Measurements from ENCODE around the gene UCHL1.

Gene UCHL1

GRCh38 chr4:41287005-41287404 is 30.3 kb downstream of the UCHL1 start:
- Histone ChIP-seq H3K27me3 (ENCODE audit: insufficient read depth, low read length) (no peaks in the 10 kb centered on the region), H2AFZ (ENCODE audit: low read length) (no peak overlapping the region), H3K4me2 (ENCODE audit: low read length) (no peak overlapping the region), H3K27ac (ENCODE audit: low read depth, low read length, poor library complexity, severe bottlenecking) (no peak overlapping the region), H3K4me3 (ENCODE audit: low read depth, low read length, poor library complexity, severe bottlenecking) (no peak overlapping the region), H4K20me1 (ENCODE audit: insufficient read depth, low read length) (no peaks in the 10 kb centered on the region), H3K9me2 (ENCODE audit: low read depth, low read length) (no peaks in the 10 kb centered on the region), H3K79me2 (ENCODE audit: insufficient read depth, low read length) (no peaks in the 10 kb centered on the region), H3F3A (ENCODE audit: insufficient read depth, low read length) (no peaks in the 10 kb centered on the region), H3K9me3 (ENCODE audit: low read length) (peaks cover 6% of the 10 kb centered on the region; the same call in 1 of the 2 replicates), H3K9ac (ENCODE audit: low read length) (no peak overlapping the region), H3K36me3 (ENCODE audit: insufficient read depth, low read length) (no peaks in the 10 kb centered on the region; the same call in 1 of the 2 replicates), H3K4me1 (ENCODE audit: insufficient read depth, low read length, severe bottlenecking) (no peaks in the 10 kb centered on the region)
- TF ChIP-seq EZH2 (IDR thresholded peaks at IDR 0.05; ENCODE audit: borderline replicate concordance, low read length) (no peak), CTCF (IDR thresholded peaks at IDR 0.05; ENCODE audit: low read length) (no peak)

DNA sequence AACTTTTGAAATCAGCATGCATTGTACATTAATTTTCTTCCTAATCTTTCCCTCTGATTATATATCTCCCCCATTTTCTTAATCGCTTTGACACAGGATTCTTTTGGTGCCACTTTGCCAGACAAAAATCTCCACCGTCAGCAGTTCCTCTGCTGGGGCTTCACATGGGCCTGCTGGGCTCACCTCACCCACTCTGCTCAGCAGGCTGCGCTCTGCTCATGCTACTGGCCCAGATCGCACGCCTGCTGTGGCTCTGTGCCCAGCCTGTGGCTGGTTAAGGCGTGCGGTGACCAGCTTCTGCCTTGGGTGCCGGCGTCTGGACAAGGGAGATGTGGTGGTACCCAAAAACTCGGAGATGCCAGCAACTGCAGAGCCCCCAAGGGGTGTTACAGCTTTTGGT is 31.1 kb downstream of the UCHL1 start:
- Histone ChIP-seq H3K4me2 (ENCODE audit: low read length) (no peak overlapping the region), H3K9ac (ENCODE audit: low read length) (no peak overlapping the region), H3F3A (ENCODE audit: insufficient read depth, low read length) (no peaks in the 10 kb centered on the region), H3K4me3 (ENCODE audit: low read depth, low read length, poor library complexity, severe bottlenecking) (no peak overlapping the region), H3K79me2 (ENCODE audit: insufficient read depth, low read length) (no peaks in the 10 kb centered on the region), H4K20me1 (ENCODE audit: insufficient read depth, low read length) (no peaks in the 10 kb centered on the region), H3K27ac (ENCODE audit: low read depth, low read length, poor library complexity, severe bottlenecking) (no peak overlapping the region), H3K27me3 (ENCODE audit: insufficient read depth, low read length) (no peaks in the 10 kb centered on the region), H3K4me1 (ENCODE audit: insufficient read depth, low read length, severe bottlenecking) (no peaks in the 10 kb centered on the region), H3K9me2 (ENCODE audit: low read depth, low read length) (no peaks in the 10 kb centered on the region), H3K9me3 (ENCODE audit: low read length) (peaks cover 6% of the 10 kb centered on the region; the same call in 1 of the 2 replicates), H2AFZ (ENCODE audit: low read length) (no peak overlapping the region), H3K36me3 (ENCODE audit: insufficient read depth, low read length) (no peaks in the 10 kb centered on the region; the same call in 1 of the 2 replicates)
- no peak for TF ChIP-seq EZH2 (IDR thresholded peaks at IDR 0.05; ENCODE audit: borderline replicate concordance, low read length)
- no peak for TF ChIP-seq CTCF (IDR thresholded peaks at IDR 0.05; ENCODE audit: low read length)

GRCh38 chr4:41288254-41288653 is 31.5 kb downstream of the UCHL1 start:
- Histone ChIP-seq H3K4me3 (ENCODE audit: low read depth, low read length, poor library complexity, severe bottlenecking) (no peak overlapping the region), H3K27ac (ENCODE audit: low read depth, low read length, poor library complexity, severe bottlenecking) (no peak overlapping the region), H3K36me3 (ENCODE audit: insufficient read depth, low read length) (no peaks in the 10 kb centered on the region; the same call in 1 of the 2 replicates), H3K4me2 (ENCODE audit: low read length) (no peak overlapping the region), H3K9ac (ENCODE audit: low read length) (no peak overlapping the region), H3K27me3 (ENCODE audit: insufficient read depth, low read length) (no peaks in the 10 kb centered on the region), H2AFZ (ENCODE audit: low read length) (no peak overlapping the region), H3F3A (ENCODE audit: insufficient read depth, low read length) (no peaks in the 10 kb centered on the region), H3K4me1 (ENCODE audit: insufficient read depth, low read length, severe bottlenecking) (no peaks in the 10 kb centered on the region), H3K9me2 (ENCODE audit: low read depth, low read length) (no peaks in the 10 kb centered on the region), H3K79me2 (ENCODE audit: insufficient read depth, low read length) (no peaks in the 10 kb centered on the region), H4K20me1 (ENCODE audit: insufficient read depth, low read length) (no peaks in the 10 kb centered on the region), H3K9me3 (ENCODE audit: low read length) (peaks cover 6% of the 10 kb centered on the region; the same call in 1 of the 2 replicates)
- TF ChIP-seq EZH2 (IDR thresholded peaks at IDR 0.05; ENCODE audit: borderline replicate concordance, low read length) (no peak), CTCF (IDR thresholded peaks at IDR 0.05; ENCODE audit: low read length) (no peak)
